Sigmoid colon (tissue), 4 donors: ENCODE measurements around the gene ADAM23.

Experiments used
- POLR2A ChIP-seq, 2 donors: fragments of 450-650 bp; IDR thresholded peaks; one replicate each; pipeline ENCODE4 v1.6.1; 2016; ENCODE audit warnings: antibody characterized with exemption in 2 of 2, mild to moderate bottlenecking in 2 of 2, moderate library complexity in 2 of 2
- POLR2AphosphoS5 ChIP-seq, 4 donors: sonication (generic); formaldehyde crosslinking; IDR thresholded peaks; one replicate each; pipeline ENCODE4 v1.6.1; 2017; ENCODE audit warnings: antibody characterized with exemption in 4 of 4

DNA sequence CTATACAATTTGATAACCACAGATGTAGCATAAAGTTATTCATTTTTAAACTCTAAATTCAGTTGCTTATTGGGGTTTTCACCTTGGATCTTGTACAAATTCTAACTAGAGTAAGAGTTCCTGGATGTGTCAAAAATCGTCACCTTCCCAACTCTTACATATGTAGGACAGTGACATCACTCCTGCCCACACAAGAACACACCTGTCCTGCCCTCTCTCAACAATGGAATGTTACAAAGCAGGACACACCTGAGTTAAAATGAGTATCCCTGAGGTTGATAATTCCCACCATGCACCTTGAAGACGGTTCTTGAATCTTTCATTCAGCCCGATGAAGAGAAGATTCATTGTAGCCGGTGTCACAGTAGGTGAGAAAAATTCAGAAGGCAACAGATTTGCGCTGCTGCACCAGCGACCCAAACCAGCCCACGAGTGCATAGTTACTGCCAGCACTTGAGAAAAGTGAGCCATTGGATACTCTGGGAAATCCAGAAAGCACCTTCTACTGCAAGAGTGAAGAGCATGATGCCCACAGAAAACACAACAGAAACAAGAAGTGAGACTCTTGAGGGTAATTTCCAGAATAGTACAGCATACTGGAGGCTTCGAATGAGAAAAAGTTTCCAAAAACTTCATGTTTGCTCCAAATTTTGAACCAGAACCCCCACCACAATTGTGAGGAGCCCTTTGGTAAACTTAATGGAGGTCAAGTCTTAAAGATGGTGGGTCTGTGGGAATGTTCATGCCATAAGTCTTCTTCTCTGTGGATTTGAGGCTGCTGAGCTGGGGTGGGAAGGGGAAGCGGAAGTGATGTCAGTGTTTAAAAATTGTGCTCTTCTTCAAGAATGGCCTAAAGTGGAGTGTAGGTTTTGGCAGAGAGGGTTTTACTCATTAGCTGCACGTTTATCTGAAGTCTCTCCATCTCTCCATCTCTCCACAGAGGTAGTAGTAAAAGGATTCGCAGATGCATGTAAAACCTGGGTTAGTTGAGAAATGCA is 34.7 kb upstream of the ADAM23 start:
- TF ChIP-seq POLR2AphosphoS5 (IDR thresholded peaks at IDR 0.05) (no peak), POLR2A (IDR thresholded peaks at IDR 0.05) (no peak)
